ENCODE measurements around the gene MRPL12.

GRCh38 chr17:81656118-81656743 lies 46.9 kb upstream of the MRPL12 start, which contains the start of gene PDE6G:
- TF ChIP-seq CTCF (IDR thresholded peaks at IDR 0.05) (no peak), EZH2 (IDR thresholded peaks at IDR 0.05; ENCODE audit: borderline replicate concordance, insufficient read depth, low read depth, low read length, poor library complexity, severe bottlenecking) (no peak)

Measured in B cell (primary cell).